Stimulated activated naive CD8-positive, alpha-beta T cell treated with anti-CD3 and anti-CD28 coated beads, Interleukin-15, Interleukin-2, amounts not matched to agents 100 ng/mL and 50 ng/mL, for 24 hours (primary cell): ENCODE data around the gene METTL13.
A peak's percentile ranks its signal among the peaks of the same experiment; 100 is the strongest.
"Not testable (repeated sequence)": the region's sequence is repeated elsewhere in the genome, so short reads cannot be mapped to it uniquely, and the experiment has no call there.

Source experiments
- H3K27ac Mint-ChIP-seq: one replicate; pipeline ENCODE4 v1.8.0; 2021; ENCODE audit warnings: mild to moderate bottlenecking, mixed read lengths
- H3K27me3 Mint-ChIP-seq: one replicate; pipeline ENCODE4 v1.8.0; 2021; ENCODE audit warnings: mixed read lengths
- H3K36me3 Mint-ChIP-seq: one replicate; pipeline ENCODE4 v1.8.0; 2021; ENCODE audit warnings: low read depth, mixed read lengths
- H3K4me1 Mint-ChIP-seq: one replicate; pipeline ENCODE4 v1.8.0; 2021; ENCODE audit warnings: low read depth, mixed read lengths
- H3K4me3 Mint-ChIP-seq: one replicate; pipeline ENCODE4 v1.8.0; 2021; ENCODE audit warnings: mild to moderate bottlenecking, mixed read lengths
- H3K9me3 Mint-ChIP-seq: one replicate; pipeline ENCODE4 v1.8.0; 2021; ENCODE audit warnings: mixed read lengths

The METTL13 gene

DNA sequence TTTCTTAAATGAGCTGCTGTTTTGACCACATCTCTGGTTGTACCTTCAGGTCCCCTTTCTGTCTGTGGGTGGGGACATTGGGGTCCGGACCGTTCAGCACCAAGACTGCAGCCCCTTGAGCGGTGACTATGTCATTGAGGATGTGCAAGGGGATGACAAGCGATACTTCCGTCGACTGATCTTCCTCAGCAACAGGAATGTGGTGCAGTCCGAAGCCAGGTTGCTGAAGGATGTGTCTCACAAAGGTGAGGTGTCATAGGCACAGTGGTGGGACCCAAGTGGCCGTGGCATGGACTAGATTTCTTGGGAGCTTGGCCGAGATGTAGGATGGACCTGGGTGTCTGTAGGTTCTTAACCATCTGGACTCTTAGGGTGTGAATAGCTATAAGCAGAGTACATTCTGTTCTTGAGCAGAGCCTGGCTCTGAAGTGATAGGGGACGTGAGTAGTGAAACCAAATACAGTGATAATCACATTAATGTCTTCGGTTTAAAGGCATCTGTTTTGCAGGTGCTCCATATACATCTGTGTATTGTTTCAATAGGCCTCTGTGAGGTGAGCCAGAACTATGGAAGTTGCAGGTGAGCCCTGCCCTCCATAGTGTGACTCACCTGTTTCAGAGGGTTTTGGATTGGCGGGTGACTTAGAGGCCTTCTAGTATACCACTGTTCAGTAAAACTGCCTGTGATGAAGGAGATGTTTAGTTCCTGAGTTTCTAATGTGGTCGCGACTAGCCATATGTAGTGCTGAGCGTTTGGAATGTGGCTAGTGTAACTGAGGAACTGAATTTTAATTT, 6.4 kb downstream of the METTL13 start:
- Mint-ChIP-seq H3K4me3 (no peak overlapping the region), H3K36me3 (peaks cover 85% of the 10 kb centered on the region), H3K4me1 (peaks cover 61% of the 10 kb centered on the region), H3K27me3 (no peaks in the 10 kb centered on the region), H3K27ac (no peak overlapping the region), H3K9me3 (no peaks in the 10 kb centered on the region)

GRCh38 chr1:171788696-171789095, 7.2 kb downstream of the METTL13 start:
- Mint-ChIP-seq H3K4me3 (no peak overlapping the region), H3K27me3 (no peaks in the 10 kb centered on the region), H3K36me3 (peaks cover 85% of the 10 kb centered on the region), H3K9me3 (no peaks in the 10 kb centered on the region), H3K4me1 (peaks cover 61% of the 10 kb centered on the region), H3K27ac (no peak overlapping the region)

GRCh38 chr1:171790318-171790717, 8.9 kb downstream of the METTL13 start:
- no peak overlapping the region for H3K4me3 Mint-ChIP-seq
- peaks cover 60% of the 10 kb centered on the region for H3K4me1 Mint-ChIP-seq
- H3K27me3 Mint-ChIP-seq = no peaks in the 10 kb centered on the region
- H3K9me3 Mint-ChIP-seq = no peaks in the 10 kb centered on the region
- H3K27ac Mint-ChIP-seq = no peak overlapping the region
- peaks cover 90% of the 10 kb centered on the region for H3K36me3 Mint-ChIP-seq

DNA sequence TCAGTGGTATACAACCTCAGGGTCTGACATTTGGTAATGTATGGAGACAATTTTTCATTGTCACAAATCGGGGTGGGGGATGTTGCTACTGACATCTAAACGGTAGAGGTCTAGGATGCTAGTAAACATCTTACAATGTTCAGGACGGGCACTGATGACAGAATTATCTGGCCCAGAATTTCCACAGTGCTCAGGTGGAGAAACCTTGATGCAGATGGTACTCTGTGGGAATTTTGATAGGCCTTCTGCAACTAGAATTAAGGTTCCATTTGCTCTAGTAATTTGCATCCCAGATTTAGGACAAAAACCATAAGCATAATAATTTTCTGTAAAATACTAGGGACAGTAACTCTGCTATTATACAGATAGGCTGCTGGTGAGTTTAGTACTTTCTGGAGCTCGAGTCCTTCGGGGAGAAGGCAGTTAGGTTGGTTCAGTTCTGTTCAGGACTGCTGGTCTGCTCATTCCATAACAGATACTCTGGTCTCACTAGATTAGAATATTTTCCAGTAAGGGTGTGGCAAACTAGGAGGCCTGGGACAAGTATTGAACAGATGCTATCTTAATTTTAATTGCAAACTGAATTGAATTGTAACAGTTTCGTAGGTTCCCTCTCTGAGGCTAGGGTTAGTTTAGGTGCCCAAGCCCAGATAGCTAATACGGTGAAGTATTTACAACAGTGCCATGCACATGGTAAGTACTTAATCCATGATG, 11.4 kb downstream of the METTL13 start:
- Mint-ChIP-seq H3K36me3 (peaks cover 89% of the 10 kb centered on the region), H3K9me3 (no peaks in the 10 kb centered on the region), H3K4me1 (peaks cover 37% of the 10 kb centered on the region), H3K4me3 (no peak overlapping the region), H3K27me3 (no peaks in the 10 kb centered on the region), H3K27ac (no peak overlapping the region)

GRCh38 chr1:171793636-171794035, 12.2 kb downstream of the METTL13 start:
- H3K27me3 Mint-ChIP-seq = no peaks in the 10 kb centered on the region
- peak overlapping the region; percentile 39 for H3K4me3 Mint-ChIP-seq
- H3K36me3 Mint-ChIP-seq = peaks cover 88% of the 10 kb centered on the region
- peaks cover 32% of the 10 kb centered on the region for H3K4me1 Mint-ChIP-seq
- H3K9me3 Mint-ChIP-seq = no peaks in the 10 kb centered on the region
- H3K27ac Mint-ChIP-seq = peak overlapping the region; percentile 92

DNA sequence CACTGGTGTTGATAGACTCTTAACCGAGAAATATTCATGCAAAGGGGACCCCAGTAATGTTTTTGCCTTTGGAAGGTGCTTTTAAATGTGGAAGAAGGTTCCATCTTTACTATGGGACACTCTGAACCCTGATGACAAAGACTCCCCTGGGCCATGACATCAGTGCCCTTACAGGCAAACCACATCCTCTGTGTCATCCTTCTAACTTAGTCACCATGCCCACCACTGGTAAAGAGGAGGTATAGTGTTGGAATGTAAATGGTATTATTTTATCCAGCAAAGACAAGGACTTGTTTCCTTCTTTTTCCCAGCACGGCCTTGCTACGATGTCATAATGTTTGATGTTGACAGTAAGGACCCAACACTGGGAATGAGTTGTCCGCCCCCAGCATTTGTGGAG, 12.6 kb downstream of the METTL13 start:
- H3K4me3 Mint-ChIP-seq = peak overlapping the region; percentile 55
- H3K27me3 Mint-ChIP-seq = no peaks in the 10 kb centered on the region
- no peaks in the 10 kb centered on the region for H3K9me3 Mint-ChIP-seq
- H3K36me3 Mint-ChIP-seq = peaks cover 84% of the 10 kb centered on the region
- H3K27ac Mint-ChIP-seq = peak overlapping the region; percentile 92
- H3K4me1 Mint-ChIP-seq = peaks cover 32% of the 10 kb centered on the region

GRCh38 chr1:171796592-171796991, 15.1 kb downstream of the METTL13 start:
- H3K27me3 Mint-ChIP-seq = no peaks in the 10 kb centered on the region
- no peaks in the 10 kb centered on the region for H3K9me3 Mint-ChIP-seq
- H3K27ac Mint-ChIP-seq = peak overlapping the region; percentile 20
- H3K36me3 Mint-ChIP-seq = peaks cover 67% of the 10 kb centered on the region
- H3K4me1 Mint-ChIP-seq = peaks cover 32% of the 10 kb centered on the region
- H3K4me3 Mint-ChIP-seq = no peak overlapping the region

DNA sequence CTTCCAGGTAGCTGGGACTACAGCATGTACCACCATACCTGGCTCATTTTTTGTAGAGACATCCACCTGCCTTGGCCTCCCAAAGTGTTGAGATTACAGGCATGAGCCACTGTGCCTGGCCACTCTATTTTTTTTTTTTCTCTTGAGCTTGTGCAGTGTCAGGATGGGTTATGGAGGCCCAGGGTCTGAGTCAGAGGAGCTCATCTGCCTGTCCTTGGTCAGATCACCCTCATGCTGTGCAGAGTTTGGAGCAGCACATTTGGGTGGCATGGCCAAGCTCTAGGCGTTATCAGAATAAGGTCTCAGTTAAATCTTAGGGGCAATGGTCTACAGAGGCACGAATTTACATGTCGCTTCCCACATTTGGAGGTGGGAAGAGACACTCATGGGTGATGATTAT, 16.9 kb downstream of the METTL13 start:
- peaks cover 21% of the 10 kb centered on the region for H3K4me1 Mint-ChIP-seq
- peaks cover 54% of the 10 kb centered on the region for H3K36me3 Mint-ChIP-seq
- H3K9me3 Mint-ChIP-seq = no peaks in the 10 kb centered on the region
- no peak overlapping the region for H3K4me3 Mint-ChIP-seq
- H3K27me3 Mint-ChIP-seq = no peaks in the 10 kb centered on the region
- H3K27ac Mint-ChIP-seq = peak overlapping the region; percentile 3

DNA sequence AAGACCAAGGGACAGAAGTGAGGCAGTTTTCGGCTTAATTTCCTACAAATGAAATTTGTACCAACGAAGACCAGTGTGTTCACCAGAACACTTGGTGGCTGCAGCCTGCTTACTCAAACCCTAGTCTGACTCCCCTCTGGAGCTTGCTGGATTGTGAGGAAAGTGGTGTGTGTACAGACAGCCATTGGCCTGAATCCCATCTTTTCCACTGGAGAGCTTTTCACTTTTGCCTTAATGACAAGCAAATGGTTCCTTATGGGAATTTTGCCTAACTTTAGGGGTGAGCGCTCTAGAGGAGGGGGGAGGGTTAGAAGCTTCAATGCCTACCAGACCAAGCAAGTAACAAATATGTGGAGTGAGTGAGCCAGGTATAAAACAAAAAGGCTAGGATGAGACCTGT, 17.3 kb downstream of the METTL13 start:
- Mint-ChIP-seq H3K4me3 (no peak overlapping the region), H3K27ac (no peak overlapping the region), H3K4me1 (peaks cover 16% of the 10 kb centered on the region), H3K27me3 (no peaks in the 10 kb centered on the region), H3K36me3 (peaks cover 50% of the 10 kb centered on the region), H3K9me3 (no peaks in the 10 kb centered on the region)

DNA sequence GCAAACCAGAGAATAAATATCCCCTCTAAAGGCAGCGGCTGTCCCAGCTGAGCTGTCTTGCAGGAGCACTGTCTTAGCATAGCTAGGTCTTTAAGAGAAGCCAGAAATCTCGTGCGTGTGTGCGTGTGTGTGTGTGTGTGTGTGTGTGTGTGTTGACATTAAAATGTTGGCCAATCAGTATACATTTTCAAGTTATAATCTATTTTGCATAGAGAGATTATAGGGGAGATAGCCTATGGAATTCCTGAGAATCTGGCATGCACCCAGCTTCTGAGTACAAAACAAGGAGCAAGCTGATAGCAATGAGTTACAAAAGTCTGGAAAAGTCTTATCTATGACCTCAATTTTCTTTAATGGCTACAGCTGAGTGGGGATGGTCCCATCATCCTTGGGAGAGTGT, 17.7 kb downstream of the METTL13 start:
- Mint-ChIP-seq H3K4me1 (peaks cover 12% of the 10 kb centered on the region), H3K4me3 (no peak overlapping the region), H3K9me3 (no peaks in the 10 kb centered on the region), H3K27ac (no peak overlapping the region), H3K27me3 (no peaks in the 10 kb centered on the region), H3K36me3 (peaks cover 46% of the 10 kb centered on the region)

- not testable (repeated sequence) for H3K27ac Mint-ChIP-seq, H3K27me3 Mint-ChIP-seq, H3K9me3 Mint-ChIP-seq, H3K4me3 Mint-ChIP-seq, H3K4me1 Mint-ChIP-seq
- H3K36me3 Mint-ChIP-seq = peaks cover 40% of the 10 kb centered on the region
Observed at GRCh38 chr1:171799698-171800097, 18.2 kb downstream of the METTL13 start.

- Mint-ChIP-seq H3K9me3 (no peaks in the 10 kb centered on the region), H3K27ac (no peak overlapping the region), H3K4me3 (no peak overlapping the region), H3K36me3 (peaks cover 34% of the 10 kb centered on the region), H3K27me3 (no peaks in the 10 kb centered on the region), H3K4me1 (peaks cover 4% of the 10 kb centered on the region)
Observed at GRCh38 chr1:171800342-171800741, 18.9 kb downstream of the METTL13 start.

DNA sequence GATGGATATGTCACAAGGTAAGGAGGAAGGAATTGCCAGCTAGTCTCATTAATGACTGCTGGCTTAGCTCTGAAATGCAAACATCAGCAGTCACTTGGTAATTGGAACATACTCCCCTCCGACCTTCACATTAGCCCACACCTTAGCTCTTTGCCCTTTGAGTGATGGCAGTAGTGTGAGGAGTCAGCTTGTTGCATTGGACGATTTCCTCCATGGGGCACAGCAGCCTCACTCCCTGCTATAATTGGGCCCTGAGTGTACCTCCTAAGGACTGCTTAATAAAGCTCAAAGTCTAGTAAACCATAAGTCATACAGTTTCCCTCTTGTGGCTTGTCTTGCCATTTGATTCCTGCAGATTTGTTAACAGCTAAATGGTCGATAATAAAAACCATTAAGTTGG, 19.4 kb downstream of the METTL13 start:
- H3K4me1 Mint-ChIP-seq = peaks cover 8% of the 10 kb centered on the region
- H3K27ac Mint-ChIP-seq = no peak overlapping the region
- H3K9me3 Mint-ChIP-seq = no peaks in the 10 kb centered on the region
- peaks cover 30% of the 10 kb centered on the region for H3K36me3 Mint-ChIP-seq
- H3K27me3 Mint-ChIP-seq = no peaks in the 10 kb centered on the region
- no peak overlapping the region for H3K4me3 Mint-ChIP-seq

- Mint-ChIP-seq H3K27me3 (no peaks in the 10 kb centered on the region), H3K36me3 (peaks cover 23% of the 10 kb centered on the region), H3K27ac (no peak overlapping the region), H3K4me1 (peaks cover 10% of the 10 kb centered on the region), H3K4me3 (no peak overlapping the region), H3K9me3 (no peaks in the 10 kb centered on the region)
Observed at GRCh38 chr1:171801487-171801891, 20.0 kb downstream of the METTL13 start.

- Mint-ChIP-seq H3K36me3 (peaks cover 16% of the 10 kb centered on the region), H3K27me3 (no peaks in the 10 kb centered on the region), H3K27ac (no peak overlapping the region), H3K4me1 (peaks cover 13% of the 10 kb centered on the region), H3K4me3 (no peak overlapping the region), H3K9me3 (no peaks in the 10 kb centered on the region)
Observed at GRCh38 chr1:171802207-171802606, 20.7 kb downstream of the METTL13 start.
